HAP-1 (cell line): ENCODE results near the gene ZC3H13.

Source experiments
- DNase-seq, 2 experiments: peaks; one replicate each; pipeline ENCODE4 v3.0.0-alpha.2; 2016 to 2020; ENCODE audit warnings: low spot score in 2 of 2
- H3K27me3 ChIP-seq: fragments of 250-450 bp; sonication (Bioruptor Pico); 2 replicates; pipeline ENCODE4 v1.5.1; 2020; ENCODE audit warnings: low read depth, mild to moderate bottlenecking, moderate library complexity
- H3K36me3 ChIP-seq: fragments of 250-450 bp; sonication (Bioruptor Pico); replicated peaks from 2 replicates; pipeline ENCODE4 v1.5.1; 2020; ENCODE audit warnings: mild to moderate bottlenecking
- H3K4me1 ChIP-seq: fragments of 250-450 bp; sonication (Bioruptor Pico); 2 replicates; pipeline ENCODE4 v1.5.1; 2020; ENCODE audit warnings: mild to moderate bottlenecking
- H3K4me3 ChIP-seq: fragments of 250-450 bp; sonication (Bioruptor Pico); 2 replicates; pipeline ENCODE4 v1.5.1; 2020; ENCODE audit warnings: mild to moderate bottlenecking, moderate library complexity
- H3K9me3 ChIP-seq: fragments of 250-450 bp; sonication (Bioruptor Pico); 2 replicates; pipeline ENCODE4 v1.5.1; 2020; ENCODE audit warnings: mild to moderate bottlenecking, moderate library complexity
- in situ Hi-C: fragments of 300-500 bp; cut with MboI; formaldehyde crosslinking; loops from 3 replicates; pipeline ENCODE4 v1.14.3; 2020; ENCODE audit warnings: low sequenced_read_pairs, inconsistent platforms, mixed read lengths

Gene ZC3H13

DNA sequence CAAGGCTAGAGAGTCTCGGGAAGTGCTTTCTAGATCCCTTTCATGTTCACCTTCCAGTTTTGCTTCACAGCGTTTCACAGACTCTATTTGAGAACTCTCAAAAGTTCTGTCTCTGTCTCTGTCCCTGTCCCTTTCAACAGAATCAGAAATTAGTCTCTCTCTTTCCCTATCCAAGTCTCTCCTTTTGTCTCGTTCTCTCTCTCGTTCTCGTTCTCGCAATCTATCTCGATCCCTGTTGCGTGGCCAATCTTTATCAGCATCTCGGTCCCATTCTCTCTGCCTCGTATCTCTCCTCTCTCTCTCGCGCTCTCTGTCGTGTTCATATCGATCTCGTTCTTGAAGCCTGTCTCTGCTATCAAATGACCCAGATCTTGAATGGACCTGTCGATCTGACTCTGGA, 85.0 kb downstream of the ZC3H13 start:
- in situ Hi-C loops, result no loop called here
- H3K27me3 ChIP-seq, result no peaks in the 10 kb centered on the region
- DNase-seq, result no peak
- peaks cover 44% of the 10 kb centered on the region for H3K36me3 ChIP-seq
- H3K9me3 ChIP-seq, result no peaks in the 10 kb centered on the region
- H3K4me3 ChIP-seq, result no peak overlapping the region
- no peaks in the 10 kb centered on the region for H3K4me1 ChIP-seq

DNA sequence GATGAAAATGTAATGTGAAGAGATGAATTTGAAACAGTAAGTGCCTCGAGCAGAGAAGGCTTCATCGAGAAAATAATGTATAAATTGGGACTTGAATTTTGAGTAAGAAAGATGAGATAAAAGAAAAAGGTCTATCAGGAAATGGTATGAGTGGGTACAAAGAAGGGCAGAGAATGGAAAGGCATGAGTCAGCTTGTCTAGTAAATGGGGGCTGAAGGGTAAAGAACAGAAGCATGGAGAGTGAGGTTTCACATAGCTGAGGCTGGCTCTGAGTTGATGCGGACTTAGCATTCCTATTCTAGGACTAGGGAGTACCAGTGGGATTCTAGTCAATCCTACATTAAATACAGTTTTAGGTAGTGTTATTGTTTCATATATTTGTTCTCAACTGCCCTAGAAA, 85.8 kb downstream of the ZC3H13 start:
- H3K4me1 ChIP-seq, result no peaks in the 10 kb centered on the region
- H3K9me3 ChIP-seq, result no peaks in the 10 kb centered on the region
- H3K27me3 ChIP-seq, result no peaks in the 10 kb centered on the region
- in situ Hi-C loops, result no loop called here
- no peak for DNase-seq
- H3K36me3 ChIP-seq, result peaks cover 43% of the 10 kb centered on the region
- no peak overlapping the region for H3K4me3 ChIP-seq

DNA sequence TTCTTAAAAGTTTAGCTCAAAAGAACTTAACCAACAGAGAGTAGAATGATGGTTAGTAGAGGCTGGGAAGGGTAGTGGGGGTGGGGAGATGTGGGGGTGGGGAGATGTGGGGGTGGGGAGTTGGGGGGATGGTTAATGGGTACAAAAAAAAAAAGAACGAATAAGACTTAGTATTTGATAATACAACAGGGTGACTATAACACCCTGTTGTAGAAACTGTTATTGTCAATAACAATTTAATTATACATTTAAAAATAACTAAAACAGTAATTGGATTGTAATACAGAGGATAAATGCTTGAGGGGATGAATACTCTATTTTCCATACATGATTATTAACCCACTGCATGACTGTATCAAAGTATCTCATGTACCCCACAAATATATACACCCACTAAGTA, 91.1 kb downstream of the ZC3H13 start:
- Histone ChIP-seq H3K36me3 (peaks cover 19% of the 10 kb centered on the region), H3K4me3 (no peak overlapping the region), H3K27me3 (no peaks in the 10 kb centered on the region), H3K4me1 (no peaks in the 10 kb centered on the region), H3K9me3 (no peaks in the 10 kb centered on the region)
- in situ Hi-C loops, result no loop called here
- DNase-seq, result no peak

DNA sequence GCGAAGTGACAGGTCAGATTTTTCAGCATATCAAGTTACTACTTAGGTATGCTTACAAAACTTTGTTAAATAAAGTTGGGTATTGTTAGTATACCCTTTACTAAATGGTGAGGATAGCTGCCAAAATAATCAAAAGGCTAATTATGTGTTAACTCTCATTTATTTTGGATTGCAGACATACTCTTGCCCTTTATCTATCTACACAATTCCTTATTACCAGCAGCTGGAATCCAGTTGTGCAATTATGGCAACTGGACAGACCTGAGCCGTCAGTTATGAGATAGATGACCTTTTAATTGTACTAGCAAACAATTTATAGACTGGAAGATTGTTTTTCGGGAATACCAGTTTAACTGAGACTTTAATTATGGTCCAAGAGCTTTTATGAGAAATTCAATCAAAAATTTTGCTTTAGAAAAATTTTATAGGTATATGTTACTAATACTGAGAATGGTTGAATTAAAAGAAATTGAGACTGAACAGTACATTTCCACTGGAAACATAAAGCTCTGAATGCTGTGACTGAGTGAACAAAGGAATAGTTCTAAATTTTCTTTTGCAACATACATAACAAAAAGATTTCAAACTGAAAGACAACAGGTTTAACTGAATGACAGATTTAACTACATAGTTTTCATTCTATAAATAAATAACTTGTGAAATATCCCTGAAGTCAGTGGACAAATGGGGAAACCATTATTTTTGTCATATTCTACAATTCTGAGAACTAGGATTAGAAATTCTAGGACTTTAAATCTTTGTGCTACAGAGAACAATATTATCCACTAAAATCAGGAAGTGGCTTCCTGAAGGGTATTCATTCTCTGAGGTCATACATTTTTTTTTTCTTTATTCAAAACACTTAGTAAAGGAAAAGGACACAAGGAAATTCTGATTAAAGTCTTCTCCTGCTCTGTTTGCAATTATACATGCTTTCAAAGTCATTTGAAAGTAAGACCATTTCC, 97.4 kb downstream of the ZC3H13 start:
- H3K36me3 ChIP-seq, result peaks cover 15% of the 10 kb centered on the region
- in situ Hi-C loops, result no loop called here
- peaks cover 11% of the 10 kb centered on the region for H3K4me1 ChIP-seq
- DNase-seq, result peak in 1 of 2 experiments; percentile 53
- no peaks in the 10 kb centered on the region for H3K9me3 ChIP-seq
- no peak overlapping the region for H3K4me3 ChIP-seq
- no peaks in the 10 kb centered on the region for H3K27me3 ChIP-seq

DNA sequence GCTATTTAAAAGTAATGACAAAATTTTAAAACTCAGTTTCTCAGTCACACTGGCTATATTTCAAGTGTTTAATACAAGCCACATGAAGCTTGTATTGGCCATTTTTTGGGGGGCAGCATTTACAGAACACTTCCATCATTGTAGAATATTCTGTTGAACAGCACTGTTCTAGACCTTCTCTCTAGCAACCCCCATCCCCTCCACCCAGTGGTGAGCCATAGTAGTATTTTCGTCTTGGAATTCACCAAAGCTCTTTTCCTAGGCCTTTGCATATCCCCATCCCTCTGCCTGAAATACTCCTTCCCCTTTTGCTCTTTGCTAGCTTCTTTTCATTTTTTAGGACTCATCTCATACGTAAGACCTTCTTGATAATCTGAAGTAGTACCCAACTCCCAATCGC, 99.5 kb downstream of the ZC3H13 start:
- Histone ChIP-seq H3K27me3 (no peaks in the 10 kb centered on the region), H3K36me3 (peaks cover 15% of the 10 kb centered on the region), H3K4me1 (peaks cover 11% of the 10 kb centered on the region), H3K4me3 (no peak overlapping the region), H3K9me3 (no peaks in the 10 kb centered on the region)
- in situ Hi-C loops, result no loop called here
- DNase-seq, result no peak

DNA sequence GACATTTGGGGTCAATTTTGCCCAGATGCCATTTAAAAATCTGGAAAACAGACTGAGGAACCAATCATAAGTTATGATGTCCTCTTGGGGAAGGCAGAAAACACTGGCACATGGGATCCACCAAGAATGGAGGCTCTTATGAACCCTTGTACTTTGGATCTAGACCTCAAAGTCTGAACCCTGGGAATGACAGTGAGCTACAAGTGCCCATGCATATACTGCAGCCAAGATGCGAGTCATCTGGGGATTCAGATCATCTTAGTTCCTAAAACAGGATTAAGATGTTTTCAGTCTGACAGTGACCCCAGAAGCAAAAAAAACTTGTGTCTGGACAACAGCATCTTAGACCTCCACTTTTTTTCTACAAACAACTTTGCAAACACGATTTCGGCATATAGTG, 100.8 kb downstream of the ZC3H13 start:
- H3K27me3 ChIP-seq, result no peaks in the 10 kb centered on the region
- peaks cover 11% of the 10 kb centered on the region for H3K4me1 ChIP-seq
- H3K9me3 ChIP-seq, result no peaks in the 10 kb centered on the region
- no peak overlapping the region for H3K4me3 ChIP-seq
- peaks cover 4% of the 10 kb centered on the region; the same call in 1 of the 2 replicates for H3K36me3 ChIP-seq
- in situ Hi-C loops, result no loop called here
- no peak for DNase-seq

DNA sequence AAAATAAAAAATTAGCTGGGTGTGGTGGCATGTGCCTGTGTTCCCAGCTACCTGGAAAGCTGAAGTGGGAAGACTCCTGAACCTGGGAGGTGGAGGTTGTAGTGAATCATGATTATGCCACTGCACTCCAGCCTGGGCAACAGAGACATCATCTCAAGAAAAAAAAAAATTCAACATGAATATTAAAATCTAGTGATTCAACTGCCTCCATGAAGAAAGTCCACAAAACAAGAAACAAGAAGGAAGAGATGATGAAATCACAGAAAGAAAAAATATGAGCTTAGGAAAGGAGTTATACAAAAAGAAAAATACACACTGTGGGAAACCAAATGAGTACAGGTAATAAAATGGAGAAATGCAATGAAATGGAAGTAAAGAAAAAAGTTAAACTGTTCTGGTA, 101.4 kb downstream of the ZC3H13 start:
- no peak overlapping the region for H3K4me3 ChIP-seq
- DNase-seq, result no peak
- H3K9me3 ChIP-seq, result no peaks in the 10 kb centered on the region
- peaks cover 11% of the 10 kb centered on the region for H3K4me1 ChIP-seq
- no peaks in the 10 kb centered on the region for H3K27me3 ChIP-seq
- H3K36me3 ChIP-seq, result no peaks in the 10 kb centered on the region
- in situ Hi-C loops, result no loop called here

DNA sequence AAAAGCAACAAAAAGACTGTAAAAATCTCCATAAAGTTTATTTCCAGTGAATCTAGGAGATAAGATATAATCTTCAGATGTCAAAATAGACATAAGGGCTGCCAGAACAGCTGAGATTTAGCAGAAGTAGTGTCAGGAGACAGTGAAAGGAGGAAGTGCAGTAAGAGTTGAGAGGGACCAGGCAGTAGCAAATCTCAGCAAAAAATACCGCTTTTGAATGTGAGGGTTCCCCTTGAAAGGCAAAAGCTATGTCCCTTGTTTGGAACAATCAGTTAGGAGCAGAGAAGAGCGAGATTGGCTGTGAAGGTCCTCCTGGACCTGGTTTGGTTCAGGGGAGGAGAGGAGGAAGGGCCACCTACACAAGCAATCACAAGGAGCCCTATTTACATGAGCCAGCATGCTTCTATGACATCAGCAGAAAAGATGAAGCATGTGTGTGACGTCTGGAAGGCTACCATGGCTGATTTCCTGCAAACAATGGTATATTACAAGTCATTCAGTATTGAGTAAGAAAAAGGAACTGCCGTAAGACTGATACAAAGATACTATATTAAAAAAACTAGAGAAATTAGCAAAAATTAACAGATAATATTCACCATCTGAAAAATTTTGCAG, 102.1 kb downstream of the ZC3H13 start:
- H3K36me3 ChIP-seq, result no peaks in the 10 kb centered on the region
- H3K4me1 ChIP-seq, result peaks cover 7% of the 10 kb centered on the region
- no peaks in the 10 kb centered on the region for H3K27me3 ChIP-seq
- H3K9me3 ChIP-seq, result no peaks in the 10 kb centered on the region
- in situ Hi-C loops, result no loop called here
- no peak for DNase-seq
- no peak overlapping the region for H3K4me3 ChIP-seq

DNA sequence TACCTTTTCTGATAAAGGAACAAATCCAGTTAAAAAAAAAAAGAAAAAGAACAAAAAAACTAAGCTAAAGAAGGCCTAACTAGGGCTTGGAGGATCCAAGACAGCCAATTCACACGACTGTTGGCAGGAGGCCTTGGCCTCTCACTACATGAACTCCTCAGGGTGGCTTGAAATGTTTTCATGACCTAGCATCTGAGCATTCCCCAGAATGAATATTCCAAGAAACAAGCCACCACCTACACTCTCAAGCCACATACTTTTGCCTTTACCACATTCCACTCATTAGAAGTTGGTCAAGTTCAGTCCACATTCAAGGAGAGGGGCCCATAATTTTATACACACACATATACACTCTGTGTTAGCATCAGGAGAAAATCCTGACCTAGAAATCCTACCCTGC, 103.4 kb downstream of the ZC3H13 start:
- Histone ChIP-seq H3K9me3 (no peaks in the 10 kb centered on the region), H3K27me3 (no peaks in the 10 kb centered on the region), H3K4me1 (no peaks in the 10 kb centered on the region), H3K36me3 (no peaks in the 10 kb centered on the region), H3K4me3 (no peak overlapping the region)
- in situ Hi-C loops, result no loop called here
- no peak for DNase-seq

DNA sequence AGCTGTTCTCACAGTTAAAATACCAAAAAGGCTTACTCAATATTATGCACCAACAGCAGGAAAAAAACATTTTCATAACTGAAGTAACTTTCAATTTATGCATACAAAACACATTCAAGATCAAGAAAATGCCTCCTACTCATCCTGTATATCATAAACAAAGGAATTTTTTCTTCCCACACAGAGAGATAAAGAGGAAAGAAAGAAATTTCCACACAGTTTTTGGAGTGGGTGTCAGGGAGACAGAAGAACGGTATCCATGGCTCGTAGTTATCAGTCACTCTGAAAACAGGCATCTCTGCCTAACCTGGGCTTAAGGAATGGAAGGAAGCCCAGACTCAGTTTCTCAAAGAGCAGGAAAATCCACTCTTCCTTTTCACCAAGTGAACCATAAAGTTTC, 108.6 kb downstream of the ZC3H13 start:
- Histone ChIP-seq H3K9me3 (no peaks in the 10 kb centered on the region), H3K4me3 (no peak overlapping the region), H3K27me3 (no peaks in the 10 kb centered on the region), H3K36me3 (no peaks in the 10 kb centered on the region), H3K4me1 (peaks cover 3% of the 10 kb centered on the region; the same call in 1 of the 2 replicates)
- in situ Hi-C loops, result no loop called here
- no peak for DNase-seq

DNA sequence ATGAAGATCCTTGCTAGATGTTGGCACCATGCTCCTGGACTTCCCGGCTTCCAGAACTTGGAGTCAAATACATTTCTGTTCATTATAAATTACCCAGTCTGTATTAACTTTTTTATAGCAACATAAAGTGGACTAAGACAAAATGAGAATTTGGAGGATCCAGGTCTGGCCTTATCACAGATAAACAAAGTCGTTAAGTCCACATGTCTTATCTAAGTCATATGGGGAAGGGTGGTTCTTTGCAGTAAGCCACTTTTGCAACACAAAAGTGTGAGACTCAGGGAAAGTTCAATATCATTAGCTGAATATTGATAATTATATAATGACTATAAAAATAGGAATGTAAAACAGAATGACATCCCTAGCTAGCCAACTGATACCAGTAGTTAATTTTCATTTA, 109.4 kb downstream of the ZC3H13 start:
- H3K27me3 ChIP-seq, result no peaks in the 10 kb centered on the region
- no peak overlapping the region for H3K4me3 ChIP-seq
- H3K4me1 ChIP-seq, result peaks cover 3% of the 10 kb centered on the region; the same call in 1 of the 2 replicates
- no peak for DNase-seq
- in situ Hi-C loops, result no loop called here
- H3K36me3 ChIP-seq, result no peaks in the 10 kb centered on the region
- H3K9me3 ChIP-seq, result no peaks in the 10 kb centered on the region

DNA sequence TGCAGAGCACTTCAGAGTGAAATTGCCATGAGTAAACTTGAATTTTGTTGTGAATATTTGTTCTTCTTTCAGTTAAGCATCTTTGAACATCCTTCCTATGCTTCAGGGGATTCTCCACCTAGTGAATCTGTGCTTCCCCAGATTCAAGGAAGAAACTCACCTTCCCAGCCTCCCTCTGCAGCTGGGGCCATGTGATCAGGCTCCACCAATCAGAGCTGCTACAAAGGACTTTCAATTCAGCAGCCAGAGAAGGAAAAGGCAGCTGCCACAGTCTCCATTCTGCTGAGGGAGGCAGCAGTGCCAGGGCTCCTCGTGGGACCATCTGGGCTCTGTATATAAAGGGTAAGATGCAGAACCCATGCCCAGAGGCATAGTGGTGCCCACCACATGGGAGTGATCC, 111.3 kb downstream of the ZC3H13 start:
- Histone ChIP-seq H3K36me3 (no peaks in the 10 kb centered on the region), H3K4me1 (peaks cover 3% of the 10 kb centered on the region; the same call in 1 of the 2 replicates), H3K27me3 (no peaks in the 10 kb centered on the region), H3K4me3 (no peak overlapping the region), H3K9me3 (no peaks in the 10 kb centered on the region)
- no peak for DNase-seq
- in situ Hi-C loops, result no loop called here

DNA sequence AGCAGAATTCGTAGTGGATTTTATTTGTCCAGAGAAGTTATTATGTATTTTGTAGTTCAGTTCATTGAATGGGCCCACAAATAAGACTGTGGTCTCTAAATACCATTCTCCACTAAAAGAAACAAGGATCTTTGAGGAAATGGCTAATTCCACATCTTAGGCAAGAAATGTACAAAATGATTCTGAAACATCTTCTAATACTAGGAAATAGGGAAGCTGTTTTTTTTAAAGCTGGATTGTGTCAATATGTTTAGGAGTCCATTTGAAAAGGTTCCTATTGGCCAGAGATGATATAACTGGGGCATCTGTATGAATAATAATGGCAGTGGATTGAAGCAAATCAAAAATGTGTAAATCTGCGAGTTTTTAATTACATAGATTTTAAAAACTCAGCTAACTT, 112.5 kb downstream of the ZC3H13 start:
- peaks cover 3% of the 10 kb centered on the region; the same call in 1 of the 2 replicates for H3K4me1 ChIP-seq
- DNase-seq, result no peak
- no peaks in the 10 kb centered on the region for H3K36me3 ChIP-seq
- no peak overlapping the region for H3K4me3 ChIP-seq
- H3K9me3 ChIP-seq, result no peaks in the 10 kb centered on the region
- no peaks in the 10 kb centered on the region for H3K27me3 ChIP-seq
- in situ Hi-C loops, result no loop called here

DNA sequence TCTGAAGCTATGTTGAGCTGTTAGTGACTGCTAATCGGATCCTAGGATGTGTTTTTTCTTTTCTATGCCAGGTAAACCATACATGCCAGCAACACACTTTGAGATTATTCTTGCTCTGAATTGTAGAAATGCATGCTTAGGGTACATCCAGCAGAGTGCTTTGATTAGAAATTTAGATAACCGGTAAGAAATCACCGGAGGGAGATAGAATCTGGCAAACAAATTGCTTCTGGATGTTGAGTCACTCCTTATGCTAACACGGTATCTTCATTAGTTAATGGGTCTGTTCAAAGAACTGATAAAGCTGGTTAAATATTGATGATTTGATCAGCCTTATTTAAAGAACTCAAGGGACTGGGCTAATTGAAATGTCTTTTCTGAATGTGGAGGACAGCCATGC, 115.9 kb downstream of the ZC3H13 start:
- H3K9me3 ChIP-seq, result no peaks in the 10 kb centered on the region
- in situ Hi-C loops, result no loop called here
- H3K27me3 ChIP-seq, result 0 out of 2 replicates have a peak, but pooled peaks cover 3% of the 10 kb centered on the region
- H3K4me3 ChIP-seq, result no peak overlapping the region
- no peak for DNase-seq
- H3K4me1 ChIP-seq, result no peaks in the 10 kb centered on the region
- H3K36me3 ChIP-seq, result no peaks in the 10 kb centered on the region
